Osteocyte (in vitro differentiated cells): ENCODE results near the gene CRNN. TPM values are rescaled to one million over a fixed set of nuclear protein-coding genes. Genes with fewer than 3 reads are reported as not detected.

Experiments used
- DNase-seq: peaks from one replicate; pipeline ENCODE4 v3.0.0; 2021; ENCODE audit warnings: mixed read lengths; ENCODE audit not compliant: unreplicated experiment; ENCODE audit errors: extremely low spot score
- H3K27ac Mint-ChIP-seq: one replicate; pipeline ENCODE4 v1.8.0; 2021; ENCODE audit warnings: mild to moderate bottlenecking, mixed read lengths; ENCODE audit not compliant: unreplicated experiment
- H3K27me3 Mint-ChIP-seq: one replicate; pipeline ENCODE4 v1.8.0; 2021; ENCODE audit warnings: mixed read lengths; ENCODE audit not compliant: unreplicated experiment
- H3K36me3 Mint-ChIP-seq: one replicate; pipeline ENCODE4 v1.8.0; 2021; ENCODE audit warnings: mixed read lengths; ENCODE audit not compliant: unreplicated experiment
- H3K4me1 Mint-ChIP-seq: one replicate; pipeline ENCODE4 v1.8.0; 2021; ENCODE audit warnings: mixed read lengths; ENCODE audit not compliant: unreplicated experiment
- H3K4me3 Mint-ChIP-seq: one replicate; pipeline ENCODE4 v1.8.0; 2021; ENCODE audit warnings: mild to moderate bottlenecking, moderate library complexity, mixed read lengths; ENCODE audit not compliant: unreplicated experiment
- H3K9me3 Mint-ChIP-seq: one replicate; pipeline ENCODE4 v1.8.0; 2021; ENCODE audit warnings: mixed read lengths; ENCODE audit not compliant: unreplicated experiment
- total RNA-seq: library from RNA; stranded (reverse); gene quantifications from 2 replicates; pipeline ENCODE4 v1.2.1, GENCODE V29; 2021
- TF ChIP-seq, protein P1 (sequence below): fragments of 200-600 bp; sonication (generic); IDR thresholded peaks from 2 replicates; pipeline ENCODE4 v1.5.0; 2021; ENCODE audit warnings: antibody characterized with exemption, mild to moderate bottlenecking, moderate library complexity

The CRNN gene
- total RNA-seq, 1 donor from 2014 or later, result not detected

DNA sequence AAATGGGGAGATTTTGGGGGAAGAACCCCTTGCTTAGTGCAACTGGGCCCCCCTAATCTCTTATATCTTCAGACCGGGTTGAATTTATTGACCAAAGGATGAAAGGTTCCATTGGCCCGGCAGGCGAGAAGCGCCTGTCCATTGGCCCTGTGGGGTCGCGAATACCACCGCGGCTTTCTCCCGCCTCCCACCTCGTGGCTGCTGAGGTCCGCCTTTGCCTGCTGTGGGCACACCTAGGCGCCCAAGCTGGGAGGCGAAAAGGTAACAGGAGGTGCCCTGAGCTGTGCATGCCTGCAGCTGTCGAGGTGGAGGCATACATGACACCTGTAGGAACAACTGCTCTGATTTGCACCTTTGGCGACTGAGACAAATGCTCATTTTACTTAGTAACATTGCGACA lies 33.1 kb downstream of the CRNN start:
- Mint-ChIP-seq H3K9me3 (peaks cover 22% of the 10 kb centered on the region), H3K4me1 (no peaks in the 10 kb centered on the region), H3K4me3 (no peak overlapping the region), H3K27ac (no peak overlapping the region), H3K27me3 (no peaks in the 10 kb centered on the region), H3K36me3 (no peaks in the 10 kb centered on the region)
- TF ChIP-seq, protein P1, sequence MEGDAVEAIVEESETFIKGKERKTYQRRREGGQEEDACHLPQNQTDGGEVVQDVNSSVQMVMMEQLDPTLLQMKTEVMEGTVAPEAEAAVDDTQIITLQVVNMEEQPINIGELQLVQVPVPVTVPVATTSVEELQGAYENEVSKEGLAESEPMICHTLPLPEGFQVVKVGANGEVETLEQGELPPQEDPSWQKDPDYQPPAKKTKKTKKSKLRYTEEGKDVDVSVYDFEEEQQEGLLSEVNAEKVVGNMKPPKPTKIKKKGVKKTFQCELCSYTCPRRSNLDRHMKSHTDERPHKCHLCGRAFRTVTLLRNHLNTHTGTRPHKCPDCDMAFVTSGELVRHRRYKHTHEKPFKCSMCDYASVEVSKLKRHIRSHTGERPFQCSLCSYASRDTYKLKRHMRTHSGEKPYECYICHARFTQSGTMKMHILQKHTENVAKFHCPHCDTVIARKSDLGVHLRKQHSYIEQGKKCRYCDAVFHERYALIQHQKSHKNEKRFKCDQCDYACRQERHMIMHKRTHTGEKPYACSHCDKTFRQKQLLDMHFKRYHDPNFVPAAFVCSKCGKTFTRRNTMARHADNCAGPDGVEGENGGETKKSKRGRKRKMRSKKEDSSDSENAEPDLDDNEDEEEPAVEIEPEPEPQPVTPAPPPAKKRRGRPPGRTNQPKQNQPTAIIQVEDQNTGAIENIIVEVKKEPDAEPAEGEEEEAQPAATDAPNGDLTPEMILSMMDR, result no peak
- DNase-seq, result no peak

DNA sequence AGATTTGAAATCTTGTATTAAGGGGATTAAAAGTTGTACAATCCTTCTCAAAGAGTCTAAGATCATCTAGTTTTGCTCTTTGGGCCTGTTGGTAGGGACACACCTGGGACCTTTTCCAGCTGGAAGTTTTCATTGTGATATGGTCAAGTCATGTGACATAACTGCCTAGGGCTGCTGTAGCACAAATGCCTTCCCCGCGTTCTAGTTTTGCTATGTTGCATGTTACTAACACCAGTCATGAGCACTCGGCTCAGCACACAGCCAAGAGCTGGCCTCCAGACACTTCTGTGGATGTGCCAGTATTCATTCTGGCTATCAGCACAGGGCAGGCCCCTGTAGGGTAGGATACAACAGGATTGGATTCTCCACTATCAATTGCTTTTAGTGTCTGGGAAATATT lies 39.6 kb downstream of the CRNN start:
- peaks cover 12% of the 10 kb centered on the region for H3K9me3 Mint-ChIP-seq
- no peak overlapping the region for H3K27ac Mint-ChIP-seq
- TF ChIP-seq, protein P1, result no peak
- no peaks in the 10 kb centered on the region for H3K36me3 Mint-ChIP-seq
- no peak overlapping the region for H3K4me3 Mint-ChIP-seq
- no peak for DNase-seq
- H3K4me1 Mint-ChIP-seq, result no peaks in the 10 kb centered on the region
- H3K27me3 Mint-ChIP-seq, result no peaks in the 10 kb centered on the region

DNA sequence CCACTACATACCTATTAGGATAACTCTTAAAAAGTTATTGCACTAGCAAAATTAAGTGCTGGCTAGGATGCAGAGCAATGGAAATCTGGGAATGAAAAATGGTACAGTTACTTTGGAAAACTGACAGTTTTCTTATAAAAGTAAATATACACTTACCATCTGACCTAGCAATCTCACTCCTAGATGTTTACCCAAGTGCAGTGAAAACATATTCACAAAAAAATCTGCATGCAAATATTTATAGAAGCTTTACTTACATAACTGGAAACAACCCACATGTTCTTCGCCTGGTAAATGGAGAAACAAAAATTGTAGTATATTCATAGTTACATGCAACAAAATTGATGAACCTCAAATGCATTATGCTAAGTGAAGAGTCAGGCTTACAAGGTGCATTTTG lies 41.4 kb downstream of the CRNN start:
- no peak overlapping the region for H3K4me3 Mint-ChIP-seq
- no peak overlapping the region for H3K27ac Mint-ChIP-seq
- no peaks in the 10 kb centered on the region for H3K27me3 Mint-ChIP-seq
- TF ChIP-seq, protein P1, result no peak
- no peak for DNase-seq
- no peaks in the 10 kb centered on the region for H3K4me1 Mint-ChIP-seq
- no peaks in the 10 kb centered on the region for H3K36me3 Mint-ChIP-seq
- H3K9me3 Mint-ChIP-seq, result peaks cover 10% of the 10 kb centered on the region

DNA sequence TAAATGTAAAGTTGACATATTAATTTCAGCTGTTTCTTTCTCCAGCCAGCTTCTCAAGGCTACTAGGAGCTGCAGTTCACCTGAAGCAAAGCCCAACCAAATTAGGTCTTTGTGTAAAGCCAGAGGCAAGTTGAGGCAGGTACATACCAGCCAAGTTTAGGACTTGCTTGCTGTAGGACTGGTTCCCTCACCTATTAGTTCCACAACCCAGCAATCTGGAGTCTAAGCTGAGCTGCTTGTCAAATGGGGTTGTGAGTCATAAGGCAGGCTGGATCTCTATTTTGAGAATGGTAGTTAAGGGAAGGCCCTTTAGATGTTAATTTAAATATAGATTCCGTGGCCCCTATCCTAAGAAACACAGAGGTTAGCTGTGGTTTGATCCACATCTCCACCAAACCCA lies 46.6 kb downstream of the CRNN start:
- H3K27ac Mint-ChIP-seq, result no peak overlapping the region
- H3K36me3 Mint-ChIP-seq, result no peaks in the 10 kb centered on the region
- H3K4me3 Mint-ChIP-seq, result no peak overlapping the region
- H3K4me1 Mint-ChIP-seq, result no peaks in the 10 kb centered on the region
- DNase-seq, result no peak
- no peaks in the 10 kb centered on the region for H3K27me3 Mint-ChIP-seq
- TF ChIP-seq, protein P1, result no peak
- peaks cover 10% of the 10 kb centered on the region for H3K9me3 Mint-ChIP-seq

DNA sequence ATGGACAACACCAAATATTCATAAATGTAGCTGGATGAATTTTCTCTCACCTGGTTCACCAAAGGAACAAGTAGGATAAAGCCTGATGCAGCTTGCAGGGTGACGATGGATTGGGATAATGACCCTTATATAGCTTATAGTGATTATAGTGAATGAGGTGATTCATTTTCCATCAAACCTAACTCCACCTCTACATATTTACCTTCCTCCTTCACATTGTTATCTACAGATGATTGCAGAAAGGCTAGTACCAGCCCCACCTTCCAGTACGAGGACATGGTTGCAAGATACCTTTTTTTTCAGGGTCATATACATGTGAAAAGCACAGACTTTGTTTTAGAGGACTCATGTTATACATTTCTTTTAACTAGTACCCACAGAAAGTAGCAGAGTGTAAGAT lies 54.2 kb downstream of the CRNN start, which contains the start of gene FLG2:
Gene FLG2, minus strand, starts transcription at position 101 of the 400 bp plus-strand sequence. CDS start 1,122 bp downstream, outside the sequence.
- Mint-ChIP-seq H3K27ac (no peak within 1 kb of the TSS), H3K4me1 (no peaks in the 10 kb centered on the region), H3K4me3 (no peak within 1 kb of the TSS), H3K9me3 (peaks cover 11% of the 10 kb centered on the region), H3K36me3 (no peaks in the 10 kb centered on the region), H3K27me3 (no peaks in the 10 kb centered on the region)
- no peak for DNase-seq
- TF ChIP-seq, protein P1, result no peak

Other genes starting within 250 kb of the CRNN start
- gene HRNR, start 190.1 kb downstream of the CRNN start, total RNA-seq, result not detected in 2 replicates
- not detected in 2 replicates for gene FLG, start 89.0 kb downstream of the CRNN start, total RNA-seq
- not detected in 2 replicates for gene FLG2, start 54.3 kb downstream of the CRNN start, total RNA-seq
- not detected in 2 replicates for gene LCE5A, start 96.5 kb upstream of the CRNN start, total RNA-seq
- not detected in 2 replicates for gene CRCT1, start 100.2 kb upstream of the CRNN start, total RNA-seq
- not detected in 2 replicates for gene LCE3E, start 152.5 kb upstream of the CRNN start, total RNA-seq
- gene LCE3D, start 166.3 kb upstream of the CRNN start, total RNA-seq, result not detected in 2 replicates
- not detected in 2 replicates for gene LCE3C, start 186.0 kb upstream of the CRNN start, total RNA-seq
- not detected in 2 replicates for gene LCE3B, start 199.5 kb upstream of the CRNN start, total RNA-seq
- gene LCE3A, start 208.8 kb upstream of the CRNN start, total RNA-seq, result not detected in 2 replicates
- not detected in 2 replicates for gene LCE2D, start 249.1 kb upstream of the CRNN start, total RNA-seq